ENCODE data around the gene FAF1. TPM values are rescaled to one million over a fixed set of nuclear protein-coding genes. Genes with fewer than 3 reads are reported as not detected.

Gene FAF1
- total RNA-seq, 1 donor from 2014 or later, result 46.4 TPM

DNA sequence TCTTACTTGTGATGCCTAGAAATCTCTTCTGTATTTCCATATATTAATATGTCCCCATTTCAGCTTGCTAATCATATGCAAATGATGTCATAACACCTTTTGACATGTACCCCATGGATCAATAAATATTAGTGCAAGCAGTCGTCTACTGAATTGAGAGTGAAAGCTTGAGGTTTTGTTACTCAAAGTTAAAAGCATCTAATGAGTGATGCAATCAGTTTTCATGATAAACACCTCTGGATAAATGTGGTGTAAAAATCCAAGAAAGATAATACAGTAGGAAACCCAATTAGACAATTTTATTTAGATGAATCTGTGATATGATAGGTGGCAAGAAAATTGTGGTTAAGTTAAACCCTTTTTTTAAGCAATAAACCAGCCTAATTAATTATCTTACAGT lies 395.6 kb downstream of the FAF1 start:
- peaks cover 18% of the 10 kb centered on the region for H3K36me3 ChIP-seq
- DNase-seq (no peak), ATAC-seq (no peak)
- TF ChIP-seq, protein P1, sequence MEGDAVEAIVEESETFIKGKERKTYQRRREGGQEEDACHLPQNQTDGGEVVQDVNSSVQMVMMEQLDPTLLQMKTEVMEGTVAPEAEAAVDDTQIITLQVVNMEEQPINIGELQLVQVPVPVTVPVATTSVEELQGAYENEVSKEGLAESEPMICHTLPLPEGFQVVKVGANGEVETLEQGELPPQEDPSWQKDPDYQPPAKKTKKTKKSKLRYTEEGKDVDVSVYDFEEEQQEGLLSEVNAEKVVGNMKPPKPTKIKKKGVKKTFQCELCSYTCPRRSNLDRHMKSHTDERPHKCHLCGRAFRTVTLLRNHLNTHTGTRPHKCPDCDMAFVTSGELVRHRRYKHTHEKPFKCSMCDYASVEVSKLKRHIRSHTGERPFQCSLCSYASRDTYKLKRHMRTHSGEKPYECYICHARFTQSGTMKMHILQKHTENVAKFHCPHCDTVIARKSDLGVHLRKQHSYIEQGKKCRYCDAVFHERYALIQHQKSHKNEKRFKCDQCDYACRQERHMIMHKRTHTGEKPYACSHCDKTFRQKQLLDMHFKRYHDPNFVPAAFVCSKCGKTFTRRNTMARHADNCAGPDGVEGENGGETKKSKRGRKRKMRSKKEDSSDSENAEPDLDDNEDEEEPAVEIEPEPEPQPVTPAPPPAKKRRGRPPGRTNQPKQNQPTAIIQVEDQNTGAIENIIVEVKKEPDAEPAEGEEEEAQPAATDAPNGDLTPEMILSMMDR (IDR thresholded peaks at IDR 0.05), result no peak
- H3K9me3 ChIP-seq, result no peaks in the 10 kb centered on the region
- no peaks in the 10 kb centered on the region for H3K4me1 ChIP-seq
- H3K4me3 ChIP-seq, result no peak overlapping the region
- no peaks in the 10 kb centered on the region for H3K27me3 ChIP-seq
- H3K27ac ChIP-seq, result no peak overlapping the region
- intact Hi-C loops (cut with DNase I), result no loop called here

DNA sequence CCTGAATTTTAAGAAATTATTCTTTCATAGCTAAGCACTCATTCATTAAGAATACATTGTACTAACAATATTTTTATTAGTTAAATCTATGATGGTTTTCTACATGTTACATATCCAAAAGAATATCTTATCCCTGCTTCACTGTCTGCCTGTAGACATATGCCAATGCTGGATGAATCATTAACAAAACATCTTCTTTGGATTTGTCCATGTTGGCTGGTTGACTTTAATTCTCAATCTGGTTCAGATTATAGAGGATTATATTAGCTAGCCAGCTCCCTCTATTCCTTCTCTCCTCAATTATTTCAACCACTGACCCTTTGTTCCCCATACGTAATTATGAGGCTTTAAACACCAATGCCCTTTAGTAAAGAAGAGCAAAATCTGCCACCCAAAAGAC lies 398.0 kb downstream of the FAF1 start:
- intact Hi-C loops (cut with DNase I), result no loop called here
- TF ChIP-seq, protein P1 (IDR thresholded peaks at IDR 0.05), result no peak
- H3K4me3 ChIP-seq, result no peak overlapping the region
- no peaks in the 10 kb centered on the region for H3K9me3 ChIP-seq
- ATAC-seq, result no peak
- no peaks in the 10 kb centered on the region for H3K4me1 ChIP-seq
- DNase-seq, result no peak
- H3K36me3 ChIP-seq, result peaks cover 16% of the 10 kb centered on the region
- no peak overlapping the region for H3K27ac ChIP-seq
- H3K27me3 ChIP-seq, result no peaks in the 10 kb centered on the region

- ATAC-seq, result no peak
- no peak overlapping the region for H3K27ac ChIP-seq
These were observed 400.6 kb downstream of the FAF1 start for GRCh38 chr1:50559421-50559820.

GRCh38 chr1:50553921-50554320 lies 406.1 kb downstream of the FAF1 start:
- Histone ChIP-seq H3K9me3 (no peaks in the 10 kb centered on the region), H3K36me3 (no peaks in the 10 kb centered on the region), H3K4me1 (no peaks in the 10 kb centered on the region), H3K27me3 (no peaks in the 10 kb centered on the region), H3K27ac (no peak overlapping the region), H3K4me3 (no peak overlapping the region)
- intact Hi-C loops (cut with DNase I), result no loop called here
- no peak for ATAC-seq
- DNase-seq, result no peak
- TF ChIP-seq, protein P1 (IDR thresholded peaks at IDR 0.05), result no peak

More at GRCh38 chr1:50559421-50559820, 400.6 kb downstream of the FAF1 start:
- TF ChIP-seq, protein P1 (IDR thresholded peaks at IDR 0.05), result no peak
- H3K36me3 ChIP-seq, result no peaks in the 10 kb centered on the region
- intact Hi-C loops (cut with DNase I), result no loop called here
- H3K4me3 ChIP-seq, result no peak overlapping the region
- no peaks in the 10 kb centered on the region for H3K4me1 ChIP-seq
- no peak for DNase-seq
- H3K27me3 ChIP-seq, result no peaks in the 10 kb centered on the region
- no peaks in the 10 kb centered on the region for H3K9me3 ChIP-seq

- no peak for DNase-seq
- no peaks in the 10 kb centered on the region for H3K36me3 ChIP-seq
- no peak overlapping the region for H3K4me3 ChIP-seq
- no peak overlapping the region for H3K27ac ChIP-seq
- intact Hi-C loops (cut with DNase I), result no loop called here
- H3K27me3 ChIP-seq, result no peaks in the 10 kb centered on the region
- TF ChIP-seq, protein P1 (IDR thresholded peaks at IDR 0.05), result no peak
- no peaks in the 10 kb centered on the region for H3K4me1 ChIP-seq
- no peak for ATAC-seq
- H3K9me3 ChIP-seq, result no peaks in the 10 kb centered on the region
These were observed 411.8 kb downstream of the FAF1 start for GRCh38 chr1:50548243-50548642.

DNA sequence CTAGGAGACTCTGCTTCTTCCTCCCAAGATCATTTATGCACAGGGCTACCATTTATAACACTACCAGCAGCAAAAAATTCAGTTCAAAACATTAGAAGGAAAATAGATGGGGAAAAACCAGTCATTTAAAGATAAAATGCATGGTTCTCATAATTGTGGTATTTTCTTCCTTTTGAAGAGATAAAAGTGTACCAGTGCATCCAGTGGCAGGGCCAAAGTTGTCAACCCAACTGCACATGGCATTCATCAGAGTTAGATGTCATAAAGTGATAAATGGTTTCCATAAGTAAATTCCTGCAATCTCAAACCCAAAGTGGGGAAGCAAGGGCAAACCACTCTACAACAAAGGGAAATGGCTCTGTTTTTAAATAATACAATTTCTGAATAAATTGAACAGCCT lies 417.7 kb downstream of the FAF1 start:
- H3K36me3 ChIP-seq, result peaks cover 12% of the 10 kb centered on the region
- H3K27me3 ChIP-seq, result no peaks in the 10 kb centered on the region
- ATAC-seq, result no peak
- H3K4me3 ChIP-seq, result no peak overlapping the region
- intact Hi-C loops (cut with DNase I), result no loop called here
- TF ChIP-seq, protein P1 (IDR thresholded peaks at IDR 0.05), result no peak
- H3K27ac ChIP-seq, result no peak overlapping the region
- no peaks in the 10 kb centered on the region for H3K9me3 ChIP-seq
- H3K4me1 ChIP-seq, result no peaks in the 10 kb centered on the region
- no peak for DNase-seq
